ENCODE data around the gene BRAT1. TPM values are rescaled to one million over a fixed set of nuclear protein-coding genes. Genes with fewer than 3 reads are reported as not detected.

BRAT1 gene
- total RNA-seq (10 to 100 TPM; 17.8 to 24.6 (median 22.1) TPM), polyA plus RNA-seq (10 to 100 TPM in 2 of 3 donors, 1 to 10 TPM in 1; 9.6 to 25.9 (median 11.3) TPM)

GRCh38 chr7:2555121-2556052, at the start of gene BRAT1:
BRAT1 (minus strand) TSS chr7:2555524; CDS start chr7:2554431, 1,093 bp downstream.
- H3K4me1 ChIP-seq = peaks cover 0 to 49% (median 45%) of the 10 kb centered on the region in 4 donors
- no peaks in the 10 kb centered on the region for H3K9me3 ChIP-seq
- 0 to 1% methylated on average over 79 of the region's 79 CpGs for WGBS, 2 donors
- peak; percentile 98 for DNase-seq
- H3K36me3 ChIP-seq = peaks cover 0 to 15% (median 0%) of the 10 kb centered on the region in 4 donors
- intact Hi-C loops (cut with DNase I) = loop anchor here (2.0 to 5.0 kb wide), 6 partner anchors 37 to 287 kb away; partner anchors contain the start of genes CHST12, EIF3B, GNA12 and LFNG
- peak; percentile 41 to 59 for TF ChIP-seq POLR2A (IDR thresholded peaks at IDR 0.05)
- no peak for TF ChIP-seq EP300 (IDR thresholded peaks at IDR 0.05)
- peak; percentile 83 to 93 (median 89) for TF ChIP-seq POLR2AphosphoS5 (IDR thresholded peaks at IDR 0.05)
- TF ChIP-seq CTCF (IDR thresholded peaks at IDR 0.05) = peak; percentile 13 to 52 (median 18)
- H3K27me3 ChIP-seq = no peaks in the 10 kb centered on the region
- peak within 1 kb of the TSS; percentile 85 to 98 (median 94) for H3K27ac ChIP-seq
- peak within 1 kb of the TSS; percentile 55 to 75 (median 72) for H3K4me3 ChIP-seq

- WGBS, 2 donors = 94 to 98% methylated on average over 29 of the region's 29 CpGs
- Histone ChIP-seq H3K36me3 (peaks cover 0 to 32% (median 2%) of the 10 kb centered on the region in 4 donors), H3K4me3 (no peak overlapping the region), H3K27me3 (no peaks in the 10 kb centered on the region), H3K4me1 (no peaks in the 10 kb centered on the region), H3K27ac (no peak overlapping the region), H3K9me3 (no peaks in the 10 kb centered on the region)
- no peak for DNase-seq
- intact Hi-C loops (cut with DNase I) = no loop called here
- TF ChIP-seq POLR2AphosphoS5 (IDR thresholded peaks at IDR 0.05) (no peak), CTCF (IDR thresholded peaks at IDR 0.05) (no peak), EP300 (IDR thresholded peaks at IDR 0.05) (no peak), POLR2A (IDR thresholded peaks at IDR 0.05) (no peak)
These were observed 49.4 kb upstream of the BRAT1 start for GRCh38 chr7:2604608-2605174.

GRCh38 chr7:2603044-2603965, 48.0 kb upstream of the BRAT1 start:
- WGBS, 2 donors = 89 to 95% methylated on average over 35 of the region's 35 CpGs
- peaks cover 0 to 46% (median 8%) of the 10 kb centered on the region in 4 donors for H3K36me3 ChIP-seq
- DNase-seq = no peak
- H3K27me3 ChIP-seq = no peaks in the 10 kb centered on the region
- H3K9me3 ChIP-seq = no peaks in the 10 kb centered on the region
- no peak overlapping the region for H3K27ac ChIP-seq
- no peak overlapping the region for H3K4me3 ChIP-seq
- no peaks in the 10 kb centered on the region for H3K4me1 ChIP-seq
- intact Hi-C loops (cut with DNase I) = no loop called here
- TF ChIP-seq POLR2AphosphoS5 (IDR thresholded peaks at IDR 0.05) (no peak), CTCF (IDR thresholded peaks at IDR 0.05) (no peak), EP300 (IDR thresholded peaks at IDR 0.05) (no peak), POLR2A (IDR thresholded peaks at IDR 0.05) (no peak)

GRCh38 chr7:2602406-2603043, 47.2 kb upstream of the BRAT1 start:
- WGBS, 2 donors = 80 to 83% methylated on average over 19 of the region's 19 CpGs
- Histone ChIP-seq H3K36me3 (peaks cover 5 to 54% (median 8%) of the 10 kb centered on the region in 4 donors), H3K27me3 (no peaks in the 10 kb centered on the region), H3K27ac (no peak overlapping the region), H3K4me3 (no peak overlapping the region), H3K9me3 (no peaks in the 10 kb centered on the region), H3K4me1 (no peaks in the 10 kb centered on the region)
- TF ChIP-seq POLR2A (IDR thresholded peaks at IDR 0.05) (no peak), EP300 (IDR thresholded peaks at IDR 0.05) (no peak), CTCF (IDR thresholded peaks at IDR 0.05) (no peak), POLR2AphosphoS5 (IDR thresholded peaks at IDR 0.05) (no peak)
- intact Hi-C loops (cut with DNase I) = no loop called here
- no peak for DNase-seq

All from sigmoid colon (tissue), 7 donors.